Heart right ventricle (tissue), 16 donors: ENCODE data around the gene POLR2M. TPM values are rescaled to one million over a fixed set of nuclear protein-coding genes. Genes with fewer than 3 reads are reported as not detected.

ENCODE experiments used
- ATAC-seq, 8 donors: fragments of 200-7000 bp; cut with Tn5 transposase; one replicate each; pipeline ENCODE4 v1.9.1; 2020; ENCODE audit warnings: mild to moderate bottlenecking in 8 of 8, moderate library complexity in 8 of 8, moderate number of reproducible peaks in 1 of 8
- DNase-seq, 2 donors: peaks; one replicate each; pipeline ENCODE4 v3.0.0-alpha.2; 2020
- H3K27ac ChIP-seq, 10 donors: fragments of 200-600 bp; sonication (generic) in 2 of 10; one replicate each; pipeline versions ENCODE4 v1.5.0 to v1.8.0; 2020 to 2022; ENCODE audit warnings: mild to moderate bottlenecking in 3 of 10
- H3K27me3 ChIP-seq, 7 donors: fragments of 200-600 bp; one replicate each; pipeline ENCODE4 v1.8.0; 2021 to 2022; ENCODE audit warnings: mild to moderate bottlenecking in 2 of 7
- H3K36me3 ChIP-seq, 9 donors: fragments of 200-600 bp; sonication (generic) in 1 of 9; one replicate each; pipeline versions ENCODE4 v1.5.0 to v1.8.0; 2020 to 2022; ENCODE audit warnings: mild to moderate bottlenecking in 2 of 9
- H3K4me1 ChIP-seq, 9 donors: fragments of 200-600 bp; sonication (generic) in 1 of 9; one replicate each; pipeline versions ENCODE4 v1.5.0 to v1.8.0; 2020 to 2022; ENCODE audit warnings: mild to moderate bottlenecking in 4 of 9
- H3K4me3 ChIP-seq, 10 donors: fragments of 200-600 bp; sonication (generic) in 2 of 10; one replicate each; pipeline versions ENCODE4 v1.5.0 to v1.8.0; 2020 to 2022; ENCODE audit warnings: mild to moderate bottlenecking in 7 of 10, moderate library complexity in 2 of 10
- H3K9me3 ChIP-seq, 11 donors: fragments of 200-600 bp in 10 of 11; sonication (generic) in 2 of 11; one replicate each; pipeline versions ENCODE4 v1.5.0 to v1.8.0; 2013 to 2022; ENCODE audit warnings: mild to moderate bottlenecking in 2 of 11, control low read depth in 1 of 11, moderate library complexity in 1 of 11
- WGBS, 2 donors: extraction: QIAGEN DNeasy Blood & Tissue Kit; methylation state at CpG; one replicate each; pipeline ENCODE4 v1.1.7; 2013; ENCODE audit warnings: inconsistent platforms in 1 of 2; 5-methylcytosine and 5-hydroxymethylcytosine counted together
- intact Hi-C, 10 donors: fragments of 100-400 bp; cut with DNase I; formaldehyde crosslinking; loops; one replicate each; pipeline versions ENCODE4 v1.11.1 to v1.14.2; 2022
- polyA plus RNA-seq, 2 donors: library from polyadenylated mRNA; stranded (reverse); fragments of 200-250 nt; gene quantifications; one replicate each; pipeline ENCODE4 v1.2.3, GENCODE V29; 2013
- total RNA-seq, 10 donors: library from RNA; stranded (reverse); fragmentation: NEBNext Ultra II Directional in 3 of 10; extraction: Animal tissue kit (Norgen Biotek cat#: 25700) in 3 of 10; gene quantifications; one replicate each; pipeline versions ENCODE4 v1.2.1 to v1.2.4, GENCODE V29; 2021 to 2023
- TF ChIP-seq, protein P1 (sequence below), 9 donors: fragments of 200-600 bp; sonication (generic) in 2 of 9; IDR thresholded peaks; one replicate each; pipeline versions ENCODE4 v1.5.0 to v1.8.0; 2021 to 2022; ENCODE audit warnings: antibody characterized with exemption in 9 of 9, mild to moderate bottlenecking in 5 of 9, moderate library complexity in 1 of 9
- donor health status: Arrhythmogenic right ventricular cardiomyopathy.
- donor health status: ischemic (EF 13 %, LVEDD 7.1; RV severe dilation, severe dysfunction).
- donor health status: healthy with polysubstance abuse.
- donor health status: DM: no; HTN: yes; CAD: no.
- donor health status: DM: no; HTN: no; CAD: no.
- donor health status: ischemic (EF 25% LVEDD 6.9; RV normal size, moderate dysfunction).
- donor health status: ischemic (EF 25% LVEDD 5.7; RV mildly dilated, moderate dysfunction).
- donor health status: healthy.
- donor health status: DM: yes; HTN: yes; CAD: no.
- donor health status: Ischemic cardiomyopathy.
- donor health status: ischemic (EF 35%, LVEDD 5.7; RV mildly dilated, moderate dysfunction).
- donor health status: nonischemic (EF 11% LVEDD 7.7; RV severe dilation, severe dysfunction).
- donor health status: DM: yes; HTN: yes; CAD: no.
- donor health status: PGD.
- donor health status: ischemic (EF 29% LVEDD 5.4; RV normal size, mild dysfunction).
- donor health status: nonischemic (EF 23%, LVEDD 6.1; RV moderate dilation, normal function).

POLR2M gene
- total and polyA plus RNA-seq, 12 donors: 15.2 to 89.2 (median 56.5) TPM

DNA sequence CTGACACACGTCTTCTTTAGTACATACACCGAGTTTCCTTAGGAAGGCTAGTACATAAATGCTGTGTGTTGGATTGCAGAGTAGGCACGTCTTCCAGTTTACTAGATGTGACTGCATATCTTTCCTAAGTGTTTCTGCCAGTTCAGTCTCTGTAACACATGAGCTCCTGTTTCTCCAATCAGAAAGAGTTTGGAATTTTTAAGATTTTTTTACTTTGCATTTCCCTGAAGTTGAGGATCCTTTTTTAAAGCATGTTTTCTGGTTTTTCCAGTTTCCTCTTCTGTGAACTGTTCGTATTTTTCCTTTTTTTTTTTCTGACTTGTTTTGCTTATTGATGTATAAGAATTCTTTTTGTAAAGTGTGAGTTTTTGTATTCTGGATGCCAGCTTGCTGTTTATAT is 7.5 kb upstream of the POLR2M start:
- WGBS, 2 donors: 77 to 85% methylated on average over 4 of the region's 4 CpGs

DNA sequence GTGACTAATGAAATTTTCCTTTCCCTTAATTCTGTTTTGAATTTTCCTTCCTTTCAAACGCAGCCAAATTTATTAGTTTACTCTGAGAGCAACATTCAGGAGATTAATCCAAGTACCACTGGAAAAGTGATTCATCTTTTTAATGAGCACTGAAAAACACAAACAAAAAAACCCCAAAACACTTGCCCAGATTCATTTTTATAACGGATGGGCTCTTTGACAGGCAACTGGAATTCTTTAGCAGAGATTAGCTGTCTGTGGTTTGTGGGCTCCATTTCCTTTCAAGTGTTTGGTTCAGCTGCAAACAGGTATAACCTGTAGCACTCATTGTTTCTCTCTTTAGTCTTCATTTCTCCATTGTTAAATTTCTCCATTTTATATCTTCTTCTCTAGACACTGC is 3.1 kb upstream of the POLR2M start:
- intact Hi-C loops: loop anchor here in 3 of 10 donors (10.0 kb wide), 2 partner anchors 139 to 149 kb away; no protein-coding TSS in a partner anchor
- ATAC-seq (no peak), DNase-seq (no peak)
- no peaks in the 10 kb centered on the region for H3K36me3 ChIP-seq
- no peak overlapping the region for H3K27ac ChIP-seq
- TF ChIP-seq, protein P1, sequence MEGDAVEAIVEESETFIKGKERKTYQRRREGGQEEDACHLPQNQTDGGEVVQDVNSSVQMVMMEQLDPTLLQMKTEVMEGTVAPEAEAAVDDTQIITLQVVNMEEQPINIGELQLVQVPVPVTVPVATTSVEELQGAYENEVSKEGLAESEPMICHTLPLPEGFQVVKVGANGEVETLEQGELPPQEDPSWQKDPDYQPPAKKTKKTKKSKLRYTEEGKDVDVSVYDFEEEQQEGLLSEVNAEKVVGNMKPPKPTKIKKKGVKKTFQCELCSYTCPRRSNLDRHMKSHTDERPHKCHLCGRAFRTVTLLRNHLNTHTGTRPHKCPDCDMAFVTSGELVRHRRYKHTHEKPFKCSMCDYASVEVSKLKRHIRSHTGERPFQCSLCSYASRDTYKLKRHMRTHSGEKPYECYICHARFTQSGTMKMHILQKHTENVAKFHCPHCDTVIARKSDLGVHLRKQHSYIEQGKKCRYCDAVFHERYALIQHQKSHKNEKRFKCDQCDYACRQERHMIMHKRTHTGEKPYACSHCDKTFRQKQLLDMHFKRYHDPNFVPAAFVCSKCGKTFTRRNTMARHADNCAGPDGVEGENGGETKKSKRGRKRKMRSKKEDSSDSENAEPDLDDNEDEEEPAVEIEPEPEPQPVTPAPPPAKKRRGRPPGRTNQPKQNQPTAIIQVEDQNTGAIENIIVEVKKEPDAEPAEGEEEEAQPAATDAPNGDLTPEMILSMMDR (IDR thresholded peaks at IDR 0.05): no peak
- H3K27me3 ChIP-seq: no peaks in the 10 kb centered on the region
- H3K9me3 ChIP-seq: no peaks in the 10 kb centered on the region
- peaks cover 0 to 20% (median 12%) of the 10 kb centered on the region in 9 donors for H3K4me1 ChIP-seq
- WGBS, 2 donors: 34 to 38% methylated on average over 2 of the region's 2 CpGs
- no peak overlapping the region for H3K4me3 ChIP-seq

More for the DNA sequence above, 7.5 kb upstream of the POLR2M start:
- no peak for ATAC-seq
- Histone ChIP-seq H3K9me3 (no peaks in the 10 kb centered on the region), H3K36me3 (no peaks in the 10 kb centered on the region), H3K27me3 (no peaks in the 10 kb centered on the region), H3K4me1 (peaks cover 0 to 25% (median 5%) of the 10 kb centered on the region in 9 donors), H3K4me3 (no peak overlapping the region), H3K27ac (no peak overlapping the region)
- TF ChIP-seq, protein P1 (IDR thresholded peaks at IDR 0.05): no peak
- no peak for DNase-seq
- intact Hi-C loops: no loop called here

DNA sequence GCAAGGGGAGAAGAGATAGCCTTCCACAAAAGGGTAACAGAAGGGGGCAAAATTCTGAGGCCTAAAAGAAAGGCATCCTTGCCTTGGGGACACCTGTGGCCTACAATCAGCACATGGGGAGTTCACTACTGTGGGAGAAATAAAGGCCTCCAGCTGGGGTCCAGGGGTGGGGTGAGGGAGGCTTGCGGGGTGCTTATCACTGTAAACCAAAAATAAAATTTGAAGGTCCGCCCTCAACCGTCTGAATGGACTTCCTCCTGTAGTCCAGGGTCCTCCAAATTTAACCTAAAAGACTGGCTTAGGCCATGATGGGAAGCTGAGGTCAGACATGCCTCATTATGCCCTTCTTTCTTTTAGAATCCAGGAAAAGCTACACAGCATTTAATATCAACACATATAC is 2.1 kb upstream of the POLR2M start:
- intact Hi-C loops: loop anchor here in 3 of 10 donors (10.0 kb wide), 2 partner anchors 140 to 150 kb away; no protein-coding TSS in a partner anchor
- WGBS, 2 donors: 22 to 48% methylated on average over 3 of the region's 3 CpGs

DNA sequence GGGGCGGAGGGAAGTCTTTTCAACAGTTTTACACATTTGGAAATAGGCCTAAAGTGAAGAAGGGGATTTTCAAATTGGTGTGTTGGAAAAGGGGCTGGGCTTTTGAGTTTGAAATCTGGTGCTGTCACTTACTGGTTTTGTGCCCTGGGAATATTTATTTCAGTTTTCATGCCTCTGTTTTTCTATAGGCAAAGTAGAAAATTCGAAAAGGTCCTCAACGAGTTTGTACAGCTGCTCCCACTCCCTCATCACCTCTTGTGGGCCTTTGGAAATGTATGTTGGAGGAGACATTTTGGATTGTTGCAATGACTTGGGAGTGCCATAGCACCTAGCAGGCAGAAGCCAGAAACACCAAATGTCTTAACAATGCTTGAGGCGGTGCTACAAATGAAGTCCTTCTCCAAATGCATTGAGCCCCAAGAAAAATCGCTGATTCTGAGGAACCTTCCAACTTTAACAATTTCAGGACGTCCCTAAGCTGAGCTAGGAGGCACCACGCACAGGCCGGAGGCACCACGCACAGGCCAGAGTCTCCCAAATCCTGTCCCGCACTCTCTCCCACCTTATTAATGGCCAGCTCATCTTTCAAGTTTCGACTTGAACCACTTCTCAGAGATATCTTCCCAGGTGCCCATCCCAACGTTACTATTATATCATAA is 639 bp upstream of the POLR2M start:
- H3K36me3 ChIP-seq: peaks cover 0 to 22% (median 13%) of the 10 kb centered on the region in 9 donors
- H3K4me1 ChIP-seq: peaks cover 0 to 44% (median 32%) of the 10 kb centered on the region in 9 donors
- intact Hi-C loops: loop anchor here in 6 of 10 donors (5.0 to 10.0 kb wide), 6 partner anchors 34 to 151 kb away; no protein-coding TSS in a partner anchor
- no peaks in the 10 kb centered on the region for H3K9me3 ChIP-seq
- peak overlapping the region; percentile 90 to 100 (median 98) for H3K27ac ChIP-seq
- ATAC-seq (peak; percentile 2 to 51 (median 13)), DNase-seq (no peak)
- TF ChIP-seq, protein P1 (IDR thresholded peaks at IDR 0.05): no peak
- no peaks in the 10 kb centered on the region for H3K27me3 ChIP-seq
- peak overlapping the region; percentile 65 to 97 (median 86) for H3K4me3 ChIP-seq
- WGBS, 2 donors: 73 to 81% methylated on average over 12 of the region's 12 CpGs

More for the DNA sequence above, 2.1 kb upstream of the POLR2M start:
- H3K4me3 ChIP-seq: no peak overlapping the region
- no peak for ATAC-seq
- no peak for DNase-seq
- peaks cover 0 to 8% (median 5%) of the 10 kb centered on the region in 9 donors for H3K36me3 ChIP-seq
- H3K4me1 ChIP-seq: peaks cover 0 to 30% (median 22%) of the 10 kb centered on the region in 9 donors
- H3K9me3 ChIP-seq: no peaks in the 10 kb centered on the region
- H3K27me3 ChIP-seq: no peaks in the 10 kb centered on the region
- H3K27ac ChIP-seq: peak overlapping the region in 1 of 10 donors; percentile 12
- TF ChIP-seq, protein P1 (IDR thresholded peaks at IDR 0.05): no peak
